OCI-LY3 (cell line): Measurements from ENCODE around the gene ZNF334.

ENCODE experiments used
- EZH2phosphoT487 ChIP-seq: fragments of 200-600 bp; shearing (Covaris generic); IDR thresholded peaks from 2 replicates; pipeline ENCODE4 v1.6.1; 2018; ENCODE audit warnings: antibody characterized with exemption, mixed run types, low read depth
- TF ChIP-seq, protein P1 (sequence below): fragments of 200-600, 300-600 bp; sonication (generic); IDR thresholded peaks from 2 replicates; pipeline ENCODE4 v1.5.1; 2014; ENCODE audit warnings: antibody characterized with exemption, low read length, low read depth

DNA sequence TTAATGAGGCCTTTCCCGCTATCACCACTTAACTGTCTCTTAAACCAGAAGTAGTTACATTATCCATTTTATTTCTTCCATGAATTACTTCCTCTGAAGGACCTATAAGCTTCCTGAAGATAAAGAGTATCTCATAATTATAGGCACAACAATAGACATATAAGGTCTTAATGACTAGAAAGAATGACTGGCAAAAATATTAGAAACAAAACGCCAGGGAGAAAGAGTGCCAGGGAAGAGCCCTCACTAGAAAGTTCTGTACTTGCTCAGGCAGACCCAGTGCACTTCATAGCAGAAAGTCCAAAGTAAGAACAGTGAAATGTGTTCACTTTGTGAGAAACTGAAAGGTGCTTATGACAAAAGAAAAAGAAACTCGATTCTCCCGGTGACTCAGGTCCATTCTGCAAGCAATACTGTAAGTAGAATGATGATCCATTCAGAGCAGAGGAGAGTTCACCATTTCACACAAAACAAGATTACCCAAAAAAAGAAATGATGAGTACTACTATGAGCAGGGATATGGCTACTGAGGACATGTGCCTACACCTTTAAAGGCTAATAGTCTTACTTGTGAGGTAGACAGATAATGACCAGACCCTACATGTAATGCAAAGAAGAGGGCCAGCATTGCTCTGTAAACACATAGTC, 5.5 kb downstream of the ZNF334 start:
- TF ChIP-seq, protein P1, sequence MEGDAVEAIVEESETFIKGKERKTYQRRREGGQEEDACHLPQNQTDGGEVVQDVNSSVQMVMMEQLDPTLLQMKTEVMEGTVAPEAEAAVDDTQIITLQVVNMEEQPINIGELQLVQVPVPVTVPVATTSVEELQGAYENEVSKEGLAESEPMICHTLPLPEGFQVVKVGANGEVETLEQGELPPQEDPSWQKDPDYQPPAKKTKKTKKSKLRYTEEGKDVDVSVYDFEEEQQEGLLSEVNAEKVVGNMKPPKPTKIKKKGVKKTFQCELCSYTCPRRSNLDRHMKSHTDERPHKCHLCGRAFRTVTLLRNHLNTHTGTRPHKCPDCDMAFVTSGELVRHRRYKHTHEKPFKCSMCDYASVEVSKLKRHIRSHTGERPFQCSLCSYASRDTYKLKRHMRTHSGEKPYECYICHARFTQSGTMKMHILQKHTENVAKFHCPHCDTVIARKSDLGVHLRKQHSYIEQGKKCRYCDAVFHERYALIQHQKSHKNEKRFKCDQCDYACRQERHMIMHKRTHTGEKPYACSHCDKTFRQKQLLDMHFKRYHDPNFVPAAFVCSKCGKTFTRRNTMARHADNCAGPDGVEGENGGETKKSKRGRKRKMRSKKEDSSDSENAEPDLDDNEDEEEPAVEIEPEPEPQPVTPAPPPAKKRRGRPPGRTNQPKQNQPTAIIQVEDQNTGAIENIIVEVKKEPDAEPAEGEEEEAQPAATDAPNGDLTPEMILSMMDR, result no peak
- TF ChIP-seq EZH2phosphoT487, result no peak
